Mammary epithelial cell (primary cell): ENCODE data around the gene PRPF8.

Experiments
- EZH2 ChIP-seq: IDR thresholded peaks from 2 replicates; pipeline ENCODE4 v1.6.1; 2012; ENCODE audit warnings: low read length, inconsistent platforms, borderline replicate concordance
- TF ChIP-seq, protein P1 (sequence below), 2 donors: IDR thresholded peaks in 1 of 2; conservative IDR thresholded peaks in 1 of 2; 2 replicates each; pipeline ENCODE4 v1.5.1; 2011 to 2012; ENCODE audit warnings: inconsistent platforms in 2 of 2, low read length in 2 of 2, mild to moderate bottlenecking in 2 of 2, control low read depth in 1 of 2, low read depth in 1 of 2; ENCODE audit not compliant: insufficient read depth in 1 of 2; ENCODE audit errors: extremely low read depth in 1 of 2

- TF ChIP-seq, protein P1, sequence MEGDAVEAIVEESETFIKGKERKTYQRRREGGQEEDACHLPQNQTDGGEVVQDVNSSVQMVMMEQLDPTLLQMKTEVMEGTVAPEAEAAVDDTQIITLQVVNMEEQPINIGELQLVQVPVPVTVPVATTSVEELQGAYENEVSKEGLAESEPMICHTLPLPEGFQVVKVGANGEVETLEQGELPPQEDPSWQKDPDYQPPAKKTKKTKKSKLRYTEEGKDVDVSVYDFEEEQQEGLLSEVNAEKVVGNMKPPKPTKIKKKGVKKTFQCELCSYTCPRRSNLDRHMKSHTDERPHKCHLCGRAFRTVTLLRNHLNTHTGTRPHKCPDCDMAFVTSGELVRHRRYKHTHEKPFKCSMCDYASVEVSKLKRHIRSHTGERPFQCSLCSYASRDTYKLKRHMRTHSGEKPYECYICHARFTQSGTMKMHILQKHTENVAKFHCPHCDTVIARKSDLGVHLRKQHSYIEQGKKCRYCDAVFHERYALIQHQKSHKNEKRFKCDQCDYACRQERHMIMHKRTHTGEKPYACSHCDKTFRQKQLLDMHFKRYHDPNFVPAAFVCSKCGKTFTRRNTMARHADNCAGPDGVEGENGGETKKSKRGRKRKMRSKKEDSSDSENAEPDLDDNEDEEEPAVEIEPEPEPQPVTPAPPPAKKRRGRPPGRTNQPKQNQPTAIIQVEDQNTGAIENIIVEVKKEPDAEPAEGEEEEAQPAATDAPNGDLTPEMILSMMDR (conservative IDR thresholded peaks at IDR 0.05 in 1 of 2, IDR thresholded peaks at IDR 0.05 in 1 of 2; ENCODE audit: extremely low read depth in 1 of 2, insufficient read depth in 1 of 2, low read depth in 1 of 2, low read length in 2 of 2): no peak
- no peak for TF ChIP-seq EZH2
Measured at GRCh38 chr17:1650731-1651558, 33.7 kb downstream of the PRPF8 start.
